Tibial nerve (tissue), 4 donors: Measurements from ENCODE around the gene ATP13A2.

ENCODE experiments used
- CTCF ChIP-seq, 5 experiments: fragments of 200-600 bp in 3 of 5; fragments of 450-650 bp in 2 of 5; sonication (generic) in 3 of 5; IDR thresholded peaks; one replicate each; pipeline ENCODE4 v1.5.1; 2016 to 2019; ENCODE audit warnings: antibody characterized with exemption in 5 of 5, mild to moderate bottlenecking in 3 of 5, moderate library complexity in 2 of 5
- EP300 ChIP-seq, 2 donors: sonication (generic); formaldehyde crosslinking; IDR thresholded peaks; one replicate each; pipeline ENCODE4 v1.6.1; 2017; ENCODE audit warnings: antibody characterized with exemption in 2 of 2, mild to moderate bottlenecking in 1 of 2
- POLR2A ChIP-seq, 2 donors: fragments of 450-650 bp; IDR thresholded peaks; one replicate each; pipeline ENCODE4 v1.6.1; 2017; ENCODE audit warnings: antibody characterized with exemption in 2 of 2, mild to moderate bottlenecking in 2 of 2, moderate library complexity in 2 of 2

GRCh38 chr1:17004466-17005364 lies 7.0 kb downstream of the ATP13A2 start:
- TF ChIP-seq POLR2A (IDR thresholded peaks at IDR 0.05) (no peak), CTCF (IDR thresholded peaks at IDR 0.05) (no peak), EP300 (IDR thresholded peaks at IDR 0.05) (no peak)
